GM19467 (cell line): ENCODE data around the gene TSGA10IP.

ENCODE experiments used
- ATAC-seq: cut with Tn5 transposase; IDR thresholded peaks from one replicate; pipeline ENCODE4 v1.9.1; 2021; ENCODE audit warnings: mild to moderate bottlenecking, moderate library complexity; ENCODE audit not compliant: unreplicated experiment

Gene TSGA10IP

DNA sequence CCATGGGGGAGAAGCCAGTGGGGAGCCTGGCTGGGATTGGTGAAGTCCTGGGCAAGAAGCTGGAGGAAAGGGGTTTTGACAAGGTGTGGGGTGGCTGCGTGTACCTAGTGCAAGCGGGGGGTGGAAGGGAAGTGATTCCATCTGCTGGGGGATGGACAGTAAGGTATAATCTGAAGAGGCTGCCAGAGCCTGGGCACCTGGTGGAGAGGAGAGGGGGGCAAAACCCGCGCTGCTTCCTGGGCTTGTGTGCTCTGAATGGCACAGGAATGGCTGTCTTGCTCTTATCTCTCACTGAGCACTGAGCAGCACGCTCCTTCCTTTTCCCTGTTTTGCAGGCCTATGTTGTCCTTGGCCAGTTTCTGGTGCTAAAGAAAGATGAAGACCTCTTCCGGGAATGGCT lies 58.0 kb downstream of the TSGA10IP start:
- no peak for ATAC-seq

DNA sequence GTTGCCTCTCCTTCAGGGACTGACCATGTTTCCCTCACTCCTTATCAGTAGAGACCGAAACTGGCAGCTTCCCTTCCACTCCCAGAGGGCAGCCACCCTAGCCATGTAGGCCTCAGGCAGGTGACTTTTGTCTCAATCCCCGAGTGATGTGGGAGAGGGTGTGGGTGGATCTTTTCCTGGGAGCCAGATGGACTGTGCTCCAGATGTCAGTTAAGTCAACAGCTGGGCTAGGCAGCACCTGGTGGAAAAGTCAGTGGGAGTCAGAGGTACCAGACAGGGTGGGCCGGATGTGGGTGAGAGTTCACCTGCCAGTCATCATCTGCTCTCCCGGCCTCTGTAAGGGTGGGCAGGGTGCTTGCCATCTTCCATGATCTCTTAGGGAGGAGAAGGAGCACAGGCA lies 58.9 kb downstream of the TSGA10IP start:
- no peak for ATAC-seq

DNA sequence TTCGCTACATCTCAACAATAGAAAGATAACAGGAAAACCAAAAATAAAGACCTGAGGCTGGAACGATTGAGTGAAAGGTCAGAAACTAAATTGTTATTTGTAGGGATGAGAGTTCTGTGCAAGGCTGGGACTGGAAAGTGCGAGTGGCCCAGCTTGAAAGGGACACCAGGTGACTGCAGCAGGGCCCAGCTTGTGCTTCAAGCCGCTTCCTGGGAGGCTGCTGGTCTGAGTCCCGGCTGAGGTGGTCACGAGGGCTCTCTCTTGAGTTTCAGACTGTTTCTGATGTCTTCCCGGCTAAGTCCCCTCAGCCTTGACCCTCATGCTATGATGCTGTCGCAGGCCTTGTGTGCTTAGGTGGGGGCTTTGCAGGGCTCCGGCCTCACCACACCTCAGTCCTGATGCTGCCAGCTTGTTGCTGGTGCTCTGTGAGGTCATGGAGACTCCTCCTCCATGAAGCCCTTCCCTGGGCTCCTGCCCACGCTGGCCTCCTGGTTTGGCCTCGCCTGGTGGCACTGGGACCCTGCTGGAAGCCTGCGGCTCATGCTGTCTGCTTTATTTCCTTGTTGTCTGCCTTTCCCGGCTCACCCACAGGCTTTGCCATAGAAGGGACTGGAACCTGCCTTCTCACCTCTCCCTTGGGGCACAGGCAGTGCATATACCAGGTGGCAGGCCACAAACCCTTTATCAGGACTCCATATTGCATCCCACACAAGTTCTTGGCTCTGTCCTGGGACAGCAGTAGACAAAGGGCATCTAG lies 61.0 kb downstream of the TSGA10IP start:
- no peak for ATAC-seq

DNA sequence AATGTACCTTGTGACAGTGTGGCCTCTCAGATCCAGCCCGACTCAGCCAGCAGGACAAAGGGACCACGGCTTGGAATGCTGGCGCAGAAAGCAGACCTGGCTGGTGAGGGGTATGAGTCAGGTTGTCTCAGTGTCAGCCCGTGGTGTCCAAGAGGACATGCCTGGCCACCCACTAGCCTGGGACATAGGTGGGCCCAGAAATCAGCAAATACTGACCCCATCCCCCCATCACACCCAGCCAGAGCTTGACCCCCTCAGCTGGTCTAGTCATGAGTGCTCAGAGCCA lies 61.6 kb downstream of the TSGA10IP start:
- ATAC-seq: no peak

DNA sequence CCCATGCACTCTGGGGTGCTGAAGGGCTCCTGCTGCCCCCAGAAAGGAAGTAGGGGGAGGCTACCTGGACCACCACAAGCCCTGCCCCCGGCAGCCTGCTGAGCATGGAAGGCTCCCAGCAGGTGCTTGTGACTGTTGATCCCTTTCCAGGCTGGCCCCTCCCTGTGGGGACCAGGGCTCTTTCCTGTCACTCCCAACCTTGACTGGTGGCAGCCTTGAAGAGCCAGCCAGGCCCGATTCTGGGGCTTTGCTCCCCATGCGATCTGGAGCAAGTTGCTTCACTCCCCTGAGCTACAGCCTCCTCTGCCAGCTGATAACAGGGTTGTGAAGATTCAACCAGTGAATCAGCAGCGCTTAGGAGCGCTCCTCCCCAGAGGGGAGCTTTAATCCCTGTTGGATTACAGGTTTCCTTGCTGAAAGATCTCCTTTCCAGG lies 61.9 kb downstream of the TSGA10IP start:
- no peak for ATAC-seq

DNA sequence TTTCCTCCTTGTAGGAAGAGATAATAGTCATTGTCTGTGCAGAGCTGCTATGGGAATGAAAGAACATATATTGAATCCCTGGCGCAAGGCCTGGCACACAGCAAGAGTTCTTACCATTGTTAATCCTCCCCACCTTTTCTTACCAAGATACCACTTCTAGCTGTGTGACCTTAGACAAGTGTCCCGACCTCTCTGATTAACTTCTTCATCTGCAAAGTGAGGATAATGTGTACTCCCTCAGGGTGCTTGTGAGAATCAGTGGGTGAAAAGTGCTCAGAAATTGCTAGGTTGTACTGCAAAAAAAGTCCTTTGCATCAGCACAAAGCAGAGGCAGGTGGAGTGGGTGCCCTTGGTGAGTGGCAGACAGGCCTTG lies 62.8 kb downstream of the TSGA10IP start:
- no peak for ATAC-seq

DNA sequence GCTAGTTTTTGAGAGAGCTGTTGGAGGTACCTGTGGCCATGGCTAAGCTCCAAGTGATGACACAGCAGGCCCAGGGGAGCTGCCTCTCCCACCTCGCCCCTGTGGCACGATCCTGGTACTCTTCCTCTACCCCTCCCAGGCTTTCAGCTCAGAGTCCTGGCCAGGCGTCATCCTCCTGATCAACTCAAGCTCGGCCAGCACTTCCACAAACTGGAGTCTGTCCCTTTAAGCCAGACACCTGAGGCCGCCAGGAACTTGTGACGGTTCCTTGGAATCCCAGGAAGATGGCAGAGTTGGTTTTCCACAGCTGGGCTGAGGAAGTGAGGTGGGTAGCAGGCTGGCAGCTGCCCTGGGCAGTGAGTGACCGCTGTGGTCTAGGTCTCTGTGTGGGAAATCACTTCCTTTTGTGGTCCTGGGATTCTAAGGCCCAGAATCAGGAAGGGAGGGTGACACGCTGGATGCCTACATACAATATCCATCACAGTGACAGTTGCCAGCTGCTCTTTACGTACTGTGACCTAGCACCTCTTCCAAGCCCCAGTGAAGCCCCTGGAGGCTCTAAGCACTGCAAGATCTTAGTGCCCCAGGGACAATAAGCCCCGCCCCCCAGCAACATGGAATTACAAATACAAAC lies 63.3 kb downstream of the TSGA10IP start:
- ATAC-seq: no peak
